Heart left ventricle (tissue), 16 donors: ENCODE measurements around the gene RELB. TPM values are rescaled to one million over a fixed set of nuclear protein-coding genes. Genes with fewer than 3 reads are reported as not detected.

Source experiments
- ATAC-seq, 4 donors: fragments of 200-7000 bp; cut with Tn5 transposase; one replicate each; pipeline ENCODE4 v1.9.1; 2020 to 2022; ENCODE audit warnings: moderate library complexity in 4 of 4, mild to moderate bottlenecking in 3 of 4, moderate number of reproducible peaks in 1 of 4
- DNase-seq, 5 donors: peaks; one replicate each; pipeline ENCODE4 v3.0.0-alpha.2; 2020
- H3K27ac ChIP-seq, 12 donors: fragments of 200-600 bp; sonication (generic) in 4 of 12; one replicate each; pipeline versions ENCODE4 v1.5.0 to v1.8.0; 2016 to 2022; ENCODE audit warnings: mild to moderate bottlenecking in 2 of 12
- H3K27me3 ChIP-seq, 9 donors: fragments of 200-600 bp; sonication (generic) in 2 of 9; one replicate each; pipeline versions ENCODE4 v1.5.1 to v1.8.0; 2016 to 2022; ENCODE audit warnings: mild to moderate bottlenecking in 3 of 9
- H3K36me3 ChIP-seq, 9 donors: fragments of 200-600 bp; sonication (generic) in 2 of 9; one replicate each; pipeline versions ENCODE4 v1.5.0 to v1.8.0; 2018 to 2022; ENCODE audit warnings: mild to moderate bottlenecking in 2 of 9
- H3K4me1 ChIP-seq, 12 donors: fragments of 200-600 bp; sonication (generic) in 4 of 12; one replicate each; pipeline versions ENCODE4 v1.5.0 to v1.8.0; 2016 to 2022; ENCODE audit warnings: mild to moderate bottlenecking in 3 of 12
- H3K4me3 ChIP-seq, 12 donors: fragments of 200-600 bp; sonication (generic) in 4 of 12; one replicate each; pipeline versions ENCODE4 v1.5.0 to v1.8.0; 2017 to 2022; ENCODE audit warnings: mild to moderate bottlenecking in 9 of 12, moderate library complexity in 4 of 12
- H3K9me3 ChIP-seq, 12 donors: fragments of 200-600 bp; sonication (generic) in 4 of 12; one replicate each; pipeline versions ENCODE4 v1.5.0 to v1.8.0; 2016 to 2022; ENCODE audit warnings: mild to moderate bottlenecking in 1 of 12
- CTCF ChIP-seq, 12 donors: fragments of 200-600 bp; sonication (generic) in 4 of 12; IDR thresholded peaks; one replicate each; pipeline versions ENCODE4 v1.5.0 to v1.8.0; 2018 to 2022; ENCODE audit warnings: antibody characterized with exemption in 12 of 12, mild to moderate bottlenecking in 5 of 12
- POLR2A ChIP-seq, 2 donors: fragments of 450-650 bp; IDR thresholded peaks; one replicate each; pipeline ENCODE4 v1.6.1; 2017; ENCODE audit warnings: antibody characterized with exemption in 2 of 2, mild to moderate bottlenecking in 2 of 2, moderate library complexity in 2 of 2
- WGBS, 4 donors: extraction: QIAGEN DNeasy Blood & Tissue Kit in 2 of 4; methylation state at CpG; one replicate each; pipeline versions ENCODE4 v1.1.5 to v1.1.7; 2013 to 2018; 5-methylcytosine and 5-hydroxymethylcytosine counted together
- intact Hi-C, 10 donors: fragments of 100-400 bp; cut with DNase I; formaldehyde crosslinking; loops; one replicate each; pipeline versions ENCODE4 v1.11.1 to v1.14.2; 2022
- polyA plus RNA-seq, 2 donors: library from polyadenylated mRNA; stranded (reverse); fragments of 200-250 nt; gene quantifications; one replicate each; pipeline ENCODE4 v1.2.3, GENCODE V29; 2013
- total RNA-seq, 9 donors: library from RNA; depleted of rRNA in 2 of 9; stranded (reverse); fragments of >200 nt in 2 of 9; fragmentation: NEBNext Ultra II Directional in 3 of 9; extraction: Animal tissue kit (Norgen Biotek cat#: 25700) in 3 of 9; gene quantifications; one replicate each; pipeline versions ENCODE4 v1.1.0 to v1.2.4, GENCODE V29; 2016 to 2023
- donor health status: ischemic (EF 13 %, LVEDD 7.1; RV severe dilation, severe dysfunction).
- donor health status: healthy with polysubstance abuse.
- donor health status: DM: no; HTN: yes; CAD: no.
- donor health status: DM: no; HTN: no; CAD: no.
- donor health status: ischemic (EF 25% LVEDD 6.9; RV normal size, moderate dysfunction).
- donor health status: ischemic (EF 25% LVEDD 5.7; RV mildly dilated, moderate dysfunction).
- donor health status: healthy.
- donor health status: DM: yes; HTN: yes; CAD: no.
- donor health status: ischemic (EF 35%, LVEDD 5.7; RV mildly dilated, moderate dysfunction).
- donor health status: nonischemic (EF 11% LVEDD 7.7; RV severe dilation, severe dysfunction).
- donor health status: DM: yes; HTN: yes; CAD: no.
- donor health status: PGD.
- donor health status: ischemic (EF 29% LVEDD 5.4; RV normal size, mild dysfunction).
- donor health status: nonischemic (EF 23%, LVEDD 6.1; RV moderate dilation, normal function).

The RELB gene
- total and polyA plus RNA-seq, 11 donors: 1.6 to 23.2 (median 6.7) TPM

DNA sequence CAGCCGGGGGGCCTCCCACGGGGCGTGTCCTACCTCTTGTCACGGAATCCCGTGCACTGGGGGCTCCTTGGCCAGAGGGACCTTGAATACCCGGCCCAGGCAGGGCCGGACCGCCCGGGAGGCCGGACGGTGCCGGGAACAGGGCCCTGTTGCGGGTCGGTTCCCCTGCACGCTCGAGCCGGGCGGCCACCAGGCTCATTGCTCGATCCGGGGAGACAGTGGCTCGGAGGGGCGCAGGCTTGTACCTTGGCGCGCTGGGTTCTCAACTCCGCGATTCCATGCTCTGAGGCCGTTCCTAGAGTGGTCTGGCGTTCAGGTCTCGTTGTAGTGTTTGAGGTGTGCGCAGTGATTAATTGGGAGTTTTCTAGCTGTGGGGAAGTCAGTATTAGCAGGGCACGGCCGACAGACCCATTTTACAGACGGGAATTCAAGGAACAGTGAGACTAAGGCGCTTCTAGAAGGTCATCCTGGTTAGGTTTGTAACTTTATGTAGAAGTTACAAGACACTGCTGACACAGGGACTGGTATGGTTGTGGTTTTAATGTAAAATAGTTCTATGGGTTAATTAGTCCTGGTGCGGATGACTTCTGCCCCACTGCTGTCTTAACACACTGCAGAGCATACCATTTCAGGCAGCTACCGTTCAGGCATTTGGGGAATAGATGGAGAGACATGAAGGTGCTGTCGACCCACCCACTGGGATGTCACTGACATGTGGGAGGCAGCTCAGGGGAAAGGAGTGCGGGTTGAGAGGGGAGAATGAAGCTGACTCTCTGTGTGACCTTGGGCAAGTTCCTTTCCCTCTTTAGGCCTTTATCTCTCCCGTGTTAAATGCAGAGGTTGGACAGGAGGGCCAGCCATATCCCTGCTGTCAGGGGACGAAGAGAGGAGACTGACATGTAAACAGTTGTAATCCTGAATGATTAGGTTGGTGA lies 45.5 kb upstream of the RELB start:
- intact Hi-C loops: loop anchor here in 5 of 10 donors (1.0 to 10.0 kb wide), 6 partner anchors 42 to 171 kb away; partner anchors contain the start of genes RELB (in 2 of the 5), APOE (in 1 of the 5) and CLASRP (in 1 of the 5)
- TF ChIP-seq POLR2A (IDR thresholded peaks at IDR 0.05) (no peak), CTCF (IDR thresholded peaks at IDR 0.05) (no peak)
- Histone ChIP-seq H3K4me3 (peak overlapping the region; percentile 70 to 100 (median 90)), H3K36me3 (peaks cover 0 to 14% (median under 1%) of the 10 kb centered on the region in 9 donors), H3K9me3 (no peaks in the 10 kb centered on the region), H3K4me1 (peaks cover 0 to 71% (median 41%) of the 10 kb centered on the region in 12 donors), H3K27ac (peak overlapping the region in 11 of 12 donors; percentile 76 to 98 (median 95)), H3K27me3 (no peaks in the 10 kb centered on the region)
- DNase-seq (no peak), ATAC-seq (no peak)
- WGBS, 4 donors: 2 to 8% (median 5%) methylated on average over 10 to 40 of the region's 40 CpGs

DNA sequence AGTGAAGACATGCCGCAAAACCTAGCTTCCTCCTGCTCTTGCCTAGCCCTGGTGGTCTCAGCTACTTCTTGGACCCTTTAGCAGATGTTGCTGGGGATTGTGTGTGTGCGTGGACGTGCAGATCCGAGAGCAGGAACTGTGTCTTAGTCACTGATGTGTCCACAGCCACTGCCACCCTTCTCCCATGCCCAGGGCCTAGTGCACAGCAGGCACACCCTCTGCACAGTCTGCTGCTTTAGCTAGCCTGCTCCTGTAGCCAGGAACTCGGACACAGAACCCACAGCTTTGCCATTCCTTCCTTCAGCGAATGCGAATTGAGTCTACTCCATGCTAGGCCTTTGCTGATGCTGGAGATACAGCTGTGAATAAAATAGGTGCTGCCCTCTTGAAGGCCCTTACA lies 43.7 kb upstream of the RELB start:
- Histone ChIP-seq H3K27ac (no peak overlapping the region), H3K27me3 (no peaks in the 10 kb centered on the region), H3K9me3 (no peaks in the 10 kb centered on the region), H3K4me1 (peaks cover 0 to 66% (median 39%) of the 10 kb centered on the region in 12 donors), H3K36me3 (peaks cover 0 to 29% (median 9%) of the 10 kb centered on the region in 9 donors), H3K4me3 (peak overlapping the region in 1 of 12 donors; percentile 72)
- ATAC-seq: no peak
- 64 to 81% (median 77%) methylated on average over 7 of the region's 7 CpGs for WGBS, 4 donors
- intact Hi-C loops: loop anchor here in 3 of 10 donors (5.0 to 10.0 kb wide), 3 partner anchors 40 to 173 kb away; partner anchors contain the start of gene RELB (in 1 of the 3)
- DNase-seq: no peak
- TF ChIP-seq POLR2A (IDR thresholded peaks at IDR 0.05): no peak
- TF ChIP-seq CTCF (IDR thresholded peaks at IDR 0.05): no peak

DNA sequence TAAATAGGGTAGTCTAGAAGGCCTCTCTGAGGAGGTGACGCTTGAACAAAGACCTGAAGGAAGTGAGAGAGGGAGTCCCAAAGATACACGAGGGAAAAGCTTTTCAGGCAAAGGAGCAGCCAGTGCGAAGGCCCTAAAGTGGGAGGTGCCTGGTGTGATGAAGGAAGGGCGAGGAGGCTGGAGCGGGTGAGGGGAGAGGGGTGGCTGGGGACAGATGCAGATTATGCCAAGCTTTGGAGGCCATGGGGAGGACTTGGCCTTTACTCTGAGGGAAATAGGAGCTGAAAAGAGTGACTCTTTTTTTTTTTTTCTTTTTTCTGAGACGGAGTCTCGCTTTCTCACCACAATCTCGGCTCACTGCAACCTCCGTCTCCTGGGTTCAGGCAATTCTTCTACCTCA lies 43.2 kb upstream of the RELB start:
- Histone ChIP-seq H3K27ac (no peak overlapping the region), H3K9me3 (no peaks in the 10 kb centered on the region), H3K4me3 (no peak overlapping the region), H3K27me3 (no peaks in the 10 kb centered on the region), H3K36me3 (peaks cover 0 to 35% (median 14%) of the 10 kb centered on the region in 9 donors), H3K4me1 (peaks cover 0 to 66% (median 39%) of the 10 kb centered on the region in 12 donors)
- 77 to 83% (median 78%) methylated on average over 9 of the region's 9 CpGs for WGBS, 4 donors
- intact Hi-C loops: loop anchor here in 3 of 10 donors (5.0 to 10.0 kb wide), 3 partner anchors 39 to 173 kb away; partner anchors contain the start of gene RELB (in 1 of the 3)
- TF ChIP-seq POLR2A (IDR thresholded peaks at IDR 0.05) (no peak), CTCF (IDR thresholded peaks at IDR 0.05) (no peak)
- ATAC-seq (no peak), DNase-seq (no peak)

GRCh38 chr19:44959691-44960090 lies 41.6 kb upstream of the RELB start:
- H3K27me3 ChIP-seq: no peaks in the 10 kb centered on the region
- 66 to 74% (median 69%) methylated on average over 5 of the region's 5 CpGs for whole genome bisulfite sequencing, 4 donors
- no peak for DNase-seq
- ATAC-seq: no peak
- intact Hi-C loops: loop anchor here in 3 of 10 donors (5.0 to 10.0 kb wide), 3 partner anchors 38 to 175 kb away; partner anchors contain the start of gene RELB (in 1 of the 3)
- no peak overlapping the region for H3K27ac ChIP-seq
- H3K9me3 ChIP-seq: no peaks in the 10 kb centered on the region
- no peak overlapping the region for H3K4me3 ChIP-seq
- peaks cover 0 to 50% (median 29%) of the 10 kb centered on the region in 9 donors for H3K36me3 ChIP-seq
- TF ChIP-seq CTCF (IDR thresholded peaks at IDR 0.05) (no peak), POLR2A (IDR thresholded peaks at IDR 0.05) (no peak)
- peaks cover 0 to 54% (median 30%) of the 10 kb centered on the region in 12 donors for H3K4me1 ChIP-seq
